ENCODE results near the gene TAMM41. TPM values are rescaled to one million over a fixed set of nuclear protein-coding genes. Genes with fewer than 3 reads are reported as not detected.
A peak's percentile ranks its signal among the peaks of the same experiment; 100 is the strongest.

Gene TAMM41
- total and polyA plus RNA-seq, 4 donors: 9.2 to 20.6 (median 13.0) TPM

DNA sequence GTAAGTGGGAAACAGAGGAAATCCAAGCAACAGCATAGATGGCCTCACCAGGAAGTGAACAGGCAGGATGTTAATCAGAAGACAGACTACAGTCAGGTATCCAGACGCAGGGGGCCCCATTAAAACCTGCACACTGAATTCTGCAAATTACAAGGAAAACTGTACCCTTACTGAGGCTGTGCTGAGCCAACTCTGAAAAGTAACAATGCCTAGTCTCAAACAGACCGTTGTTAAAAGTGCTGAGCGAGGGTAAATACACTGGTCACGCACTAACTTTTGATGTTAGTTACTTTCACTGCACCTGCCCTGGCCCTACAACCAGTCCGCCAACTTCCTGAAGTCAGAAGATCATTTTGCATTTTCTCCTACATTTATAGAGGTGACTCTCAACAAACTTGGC, 1.0 kb downstream of the TAMM41 start:
- WGBS, 2 donors: 16% methylated on average over 5 of the region's 5 CpGs
- H3K36me3 ChIP-seq (ENCODE audit: control insufficient read depth in 4 of 4, insufficient read depth in 4 of 4, low read length in 4 of 4): peaks cover 0 to 23% (median 9%) of the 10 kb centered on the region in 4 donors
- no peak for ATAC-seq (ENCODE audit: insufficient read depth, low FRiP score)
- H3K9ac ChIP-seq (ENCODE audit: insufficient read depth in 1 of 2, low read length in 2 of 2): peak overlapping the region; percentile 83 to 92
- H3K4me1 ChIP-seq (ENCODE audit: control insufficient read depth in 5 of 5, insufficient read depth in 5 of 5, low read length in 5 of 5): peaks cover 0 to 25% (median 7%) of the 10 kb centered on the region in 5 donors
- H3K27ac ChIP-seq (ENCODE audit: low read depth in 1 of 2, low read length in 1 of 2): peak overlapping the region; percentile 78 to 94
- no peaks in the 10 kb centered on the region for H3K27me3 ChIP-seq (ENCODE audit: control insufficient read depth in 3 of 3, insufficient read depth in 3 of 3, low read length in 2 of 3)
- peak in 1 of 3 donors; percentile 16 for DNase-seq
- TF ChIP-seq, protein P1, sequence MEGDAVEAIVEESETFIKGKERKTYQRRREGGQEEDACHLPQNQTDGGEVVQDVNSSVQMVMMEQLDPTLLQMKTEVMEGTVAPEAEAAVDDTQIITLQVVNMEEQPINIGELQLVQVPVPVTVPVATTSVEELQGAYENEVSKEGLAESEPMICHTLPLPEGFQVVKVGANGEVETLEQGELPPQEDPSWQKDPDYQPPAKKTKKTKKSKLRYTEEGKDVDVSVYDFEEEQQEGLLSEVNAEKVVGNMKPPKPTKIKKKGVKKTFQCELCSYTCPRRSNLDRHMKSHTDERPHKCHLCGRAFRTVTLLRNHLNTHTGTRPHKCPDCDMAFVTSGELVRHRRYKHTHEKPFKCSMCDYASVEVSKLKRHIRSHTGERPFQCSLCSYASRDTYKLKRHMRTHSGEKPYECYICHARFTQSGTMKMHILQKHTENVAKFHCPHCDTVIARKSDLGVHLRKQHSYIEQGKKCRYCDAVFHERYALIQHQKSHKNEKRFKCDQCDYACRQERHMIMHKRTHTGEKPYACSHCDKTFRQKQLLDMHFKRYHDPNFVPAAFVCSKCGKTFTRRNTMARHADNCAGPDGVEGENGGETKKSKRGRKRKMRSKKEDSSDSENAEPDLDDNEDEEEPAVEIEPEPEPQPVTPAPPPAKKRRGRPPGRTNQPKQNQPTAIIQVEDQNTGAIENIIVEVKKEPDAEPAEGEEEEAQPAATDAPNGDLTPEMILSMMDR (IDR thresholded peaks at IDR 0.05; ENCODE audit: control extremely low read depth, extremely low read depth): no peak
- H3K9me3 ChIP-seq (ENCODE audit: control insufficient read depth in 4 of 4, insufficient read depth in 3 of 4, low read length in 3 of 4): peaks cover 0 to 2% (median 0%) of the 10 kb centered on the region in 4 donors
- peak overlapping the region; percentile 91 for H3K4me3 ChIP-seq

DNA sequence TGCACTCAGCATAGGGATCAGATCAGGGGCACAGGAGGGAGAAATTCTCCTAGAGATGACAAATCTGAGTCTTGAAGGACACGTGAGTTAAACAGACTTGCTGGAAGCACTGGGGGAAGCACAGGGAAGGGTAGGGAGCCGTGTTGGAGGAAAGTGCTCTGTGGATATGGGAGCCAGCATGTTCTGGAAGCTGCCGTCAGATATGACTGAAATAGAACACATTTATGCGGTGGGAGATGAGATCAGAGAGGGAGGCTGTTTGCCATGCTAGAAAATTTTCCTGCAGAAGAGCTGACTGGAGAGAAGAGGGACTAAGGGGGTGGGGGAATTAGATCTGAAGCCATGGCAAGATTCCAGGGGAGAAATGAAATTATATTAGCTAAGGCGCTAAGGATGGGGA, 1.8 kb downstream of the TAMM41 start:
- Histone ChIP-seq H3K9ac (ENCODE audit: insufficient read depth in 1 of 2, low read length in 2 of 2) (peak overlapping the region in 1 of 2 donors; percentile 4), H3K4me1 (ENCODE audit: control insufficient read depth in 5 of 5, insufficient read depth in 5 of 5, low read length in 5 of 5) (peaks cover 0 to 25% (median 7%) of the 10 kb centered on the region in 5 donors), H3K27me3 (ENCODE audit: control insufficient read depth in 3 of 3, insufficient read depth in 3 of 3, low read length in 2 of 3) (no peaks in the 10 kb centered on the region), H3K4me3 (no peak overlapping the region), H3K9me3 (ENCODE audit: control insufficient read depth in 4 of 4, insufficient read depth in 3 of 4, low read length in 3 of 4) (peaks cover 0 to 2% (median under 1%) of the 10 kb centered on the region in 4 donors), H3K27ac (ENCODE audit: low read depth in 1 of 2, low read length in 1 of 2) (no peak overlapping the region), H3K36me3 (ENCODE audit: control insufficient read depth in 4 of 4, insufficient read depth in 4 of 4, low read length in 4 of 4) (peaks cover 0 to 30% (median 12%) of the 10 kb centered on the region in 4 donors)
- WGBS, 2 donors: 67 to 73% methylated on average over 5 of the region's 5 CpGs
- ATAC-seq (ENCODE audit: insufficient read depth, low FRiP score): no peak
- TF ChIP-seq, protein P1 (IDR thresholded peaks at IDR 0.05; ENCODE audit: control extremely low read depth, extremely low read depth): no peak
- DNase-seq: no peak

DNA sequence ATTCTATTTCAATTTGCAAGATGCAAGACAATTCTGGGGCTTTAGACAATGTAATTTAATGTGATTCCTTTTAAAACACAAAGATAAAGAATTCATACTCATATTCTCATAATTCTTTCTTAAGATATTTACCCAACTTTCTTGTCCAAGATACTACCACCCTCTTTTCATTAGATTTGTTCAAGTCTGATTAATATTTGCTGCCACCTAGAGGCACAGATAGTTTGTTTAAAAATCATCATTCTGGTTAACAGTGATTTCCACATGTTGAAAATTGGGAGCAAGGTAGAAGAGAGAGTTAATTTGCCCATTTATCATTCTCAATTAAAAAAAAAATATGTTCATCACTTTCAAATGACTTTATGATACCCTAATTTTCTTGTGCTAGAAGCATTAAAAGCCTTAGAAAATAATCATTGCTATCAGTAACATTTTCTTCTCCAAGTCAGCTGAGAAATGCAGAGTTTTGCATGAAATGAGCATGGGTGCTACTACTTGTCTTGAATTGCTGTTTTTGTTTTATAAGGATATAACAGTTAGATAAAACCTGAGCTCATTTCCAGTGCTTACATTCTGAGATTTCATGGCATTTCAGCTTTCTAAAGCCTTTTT, 11.6 kb downstream of the TAMM41 start:
- Histone ChIP-seq H3K27me3 (ENCODE audit: control insufficient read depth in 3 of 3, insufficient read depth in 3 of 3, low read length in 2 of 3) (no peaks in the 10 kb centered on the region), H3K36me3 (ENCODE audit: control insufficient read depth in 4 of 4, insufficient read depth in 4 of 4, low read length in 4 of 4) (peaks cover 26 to 53% (median 33%) of the 10 kb centered on the region in 4 donors), H3K9ac (ENCODE audit: insufficient read depth in 1 of 2, low read length in 2 of 2) (no peak overlapping the region), H3K4me3 (no peak overlapping the region), H3K4me1 (ENCODE audit: control insufficient read depth in 5 of 5, insufficient read depth in 5 of 5, low read length in 5 of 5) (no peaks in the 10 kb centered on the region), H3K9me3 (ENCODE audit: control insufficient read depth in 4 of 4, insufficient read depth in 3 of 4, low read length in 3 of 4) (peaks cover 0 to 3% (median 1%) of the 10 kb centered on the region in 4 donors), H3K27ac (ENCODE audit: low read depth in 1 of 2, low read length in 1 of 2) (no peak overlapping the region)
- peak in 2 of 3 donors; percentile 67 to 68 for DNase-seq
- no peak for ATAC-seq (ENCODE audit: insufficient read depth, low FRiP score)
- TF ChIP-seq, protein P1 (IDR thresholded peaks at IDR 0.05; ENCODE audit: control extremely low read depth, extremely low read depth): peak; percentile 17
